ENCODE measurements around the gene NUP62. TPM values are rescaled to one million over a fixed set of nuclear protein-coding genes. Genes with fewer than 3 reads are reported as not detected.

Gene NUP62
- total and polyA plus RNA-seq, 3 experiments from 2014 or later: 73.7 to 231 (median 223) TPM

DNA sequence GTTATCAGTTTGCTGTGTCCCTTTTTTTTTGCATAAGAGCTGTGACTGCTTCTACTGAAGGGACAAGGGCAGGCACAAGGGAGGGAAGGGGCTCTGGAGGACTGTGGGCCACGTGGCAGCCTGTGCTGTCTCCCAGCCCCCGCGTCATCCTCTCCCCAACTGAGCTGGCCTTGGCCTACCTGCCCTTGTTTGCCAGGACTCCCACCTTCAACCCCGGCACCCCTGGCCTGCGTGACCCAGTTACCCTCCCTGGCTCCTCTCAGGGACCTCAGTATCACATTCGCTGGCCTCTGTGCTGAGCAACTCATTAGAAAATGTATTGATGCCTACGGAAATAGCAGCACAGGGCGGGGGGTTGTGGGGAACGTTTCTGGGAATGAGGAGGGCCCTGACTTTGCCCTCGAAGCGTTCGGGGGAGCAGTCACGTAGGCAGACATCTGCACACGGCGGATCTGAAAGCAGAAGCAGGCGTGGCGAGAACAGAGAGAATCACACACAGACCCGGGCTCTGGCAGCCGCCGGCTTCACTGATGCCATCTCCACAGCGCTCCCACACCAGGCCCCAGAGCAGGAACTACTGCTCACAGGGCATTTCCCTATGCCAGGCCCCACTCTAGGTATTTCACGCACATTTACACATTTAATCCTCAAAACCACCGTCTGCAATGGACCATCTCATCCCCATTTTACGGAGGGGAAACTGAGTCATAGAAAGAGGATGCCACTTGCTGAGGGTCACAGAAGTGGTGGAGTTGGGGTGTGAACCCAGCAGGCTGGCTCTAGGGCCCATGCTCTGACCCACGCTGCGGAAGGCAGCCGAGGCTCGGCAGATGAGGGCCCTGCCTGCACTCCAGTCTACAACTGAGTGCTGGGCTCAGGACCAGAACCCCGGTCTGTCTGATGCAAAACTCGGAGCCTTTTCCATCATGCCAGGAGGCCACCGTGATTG is 6.0 kb downstream of the NUP62 start:
- Mint-ChIP-seq H3K4me3 (no peak overlapping the region), H3K27me3 (no peaks in the 10 kb centered on the region), H3K9me3 (no peaks in the 10 kb centered on the region), H3K36me3 (peaks cover 0 to 75% (median 12%) of the 10 kb centered on the region in 3 donors), H3K4me1 (peaks cover 33 to 69% (median 39%) of the 10 kb centered on the region in 3 donors), H3K27ac (peak overlapping the region in 2 of 8 donors; percentile 22 to 75)
- Histone ChIP-seq H3K27ac (ENCODE audit: low read depth, low read length) (no peak overlapping the region), H3K36me3 (ENCODE audit: insufficient read depth, low read length) (peaks cover 38% of the 10 kb centered on the region), H3K27me3 (ENCODE audit: insufficient read depth, low read length, poor library complexity, severe bottlenecking) (no peaks in the 10 kb centered on the region), H3K9me3 (ENCODE audit: low read length) (no peaks in the 10 kb centered on the region), H3K4me3 (ENCODE audit: low read length) (no peak overlapping the region), H3K4me1 (ENCODE audit: insufficient read depth, low read length) (peaks cover 18% of the 10 kb centered on the region)
- DNase-seq: no peak
- POLR2A ChIA-PET: no interaction called here
- CTCF ChIA-PET: no interaction called here

DNA sequence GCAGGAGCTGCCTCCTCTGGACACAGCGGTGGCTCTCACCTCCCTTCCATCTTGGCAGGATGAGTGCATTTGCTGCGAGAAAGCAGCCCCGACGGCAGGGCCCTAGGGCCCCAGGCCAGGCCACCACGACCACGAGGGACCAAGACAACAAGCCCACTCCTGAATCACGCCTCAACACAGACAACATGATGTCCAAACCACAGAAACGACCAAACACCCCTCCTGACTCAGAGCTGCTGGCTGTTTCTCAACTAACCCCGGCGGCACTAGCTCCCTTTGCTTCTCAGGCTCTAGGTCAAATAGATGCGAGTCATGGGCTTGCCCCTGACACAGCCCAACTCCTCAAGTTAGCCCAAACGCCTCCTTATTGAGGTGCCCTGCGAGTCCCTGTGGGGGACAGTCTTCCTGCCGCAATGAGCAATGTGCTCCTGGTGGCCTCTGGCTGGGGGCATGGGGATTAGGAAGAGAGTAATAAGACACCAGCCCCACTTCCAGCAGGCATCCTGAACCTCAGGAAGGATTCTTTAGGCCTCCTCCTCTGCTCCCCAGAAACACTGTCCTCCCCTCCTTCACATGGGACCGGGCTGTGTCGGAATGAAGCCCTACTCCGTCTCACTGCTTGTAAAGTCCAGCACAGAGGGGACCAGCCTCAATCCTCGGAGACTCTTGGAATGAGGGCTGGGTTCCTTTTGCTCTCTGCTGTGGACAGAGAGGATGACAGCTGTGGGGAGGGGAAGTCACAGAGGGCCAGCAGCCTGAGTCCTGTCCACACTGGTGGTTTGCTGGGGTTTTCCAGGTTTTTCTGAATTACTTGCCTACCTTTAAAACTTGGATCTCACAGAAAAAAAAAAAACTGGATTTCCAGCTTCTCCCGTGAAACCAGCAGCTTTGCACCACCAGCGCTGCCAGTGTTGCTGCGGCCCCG is 7.2 kb downstream of the NUP62 start:
- Mint-ChIP-seq H3K36me3 (peaks cover 0 to 78% (median 10%) of the 10 kb centered on the region in 3 donors), H3K27me3 (no peaks in the 10 kb centered on the region), H3K27ac (peak overlapping the region in 4 of 8 donors; percentile 35 to 78 (median 66)), H3K9me3 (no peaks in the 10 kb centered on the region), H3K4me3 (no peak overlapping the region), H3K4me1 (peaks cover 25 to 64% (median 30%) of the 10 kb centered on the region in 3 donors)
- DNase-seq: no peak
- ChIA-PET POLR2A (no interaction called here), CTCF (no interaction called here)
- H3K4me3 ChIP-seq (ENCODE audit: low read length): no peak overlapping the region
- H3K27ac ChIP-seq (ENCODE audit: low read depth, low read length): no peak overlapping the region
- no peaks in the 10 kb centered on the region for H3K27me3 ChIP-seq (ENCODE audit: insufficient read depth, low read length, poor library complexity, severe bottlenecking)
- H3K9me3 ChIP-seq (ENCODE audit: low read length): no peaks in the 10 kb centered on the region
- H3K36me3 ChIP-seq (ENCODE audit: insufficient read depth, low read length): peaks cover 36% of the 10 kb centered on the region
- H3K4me1 ChIP-seq (ENCODE audit: insufficient read depth, low read length): peaks cover 9% of the 10 kb centered on the region

DNA sequence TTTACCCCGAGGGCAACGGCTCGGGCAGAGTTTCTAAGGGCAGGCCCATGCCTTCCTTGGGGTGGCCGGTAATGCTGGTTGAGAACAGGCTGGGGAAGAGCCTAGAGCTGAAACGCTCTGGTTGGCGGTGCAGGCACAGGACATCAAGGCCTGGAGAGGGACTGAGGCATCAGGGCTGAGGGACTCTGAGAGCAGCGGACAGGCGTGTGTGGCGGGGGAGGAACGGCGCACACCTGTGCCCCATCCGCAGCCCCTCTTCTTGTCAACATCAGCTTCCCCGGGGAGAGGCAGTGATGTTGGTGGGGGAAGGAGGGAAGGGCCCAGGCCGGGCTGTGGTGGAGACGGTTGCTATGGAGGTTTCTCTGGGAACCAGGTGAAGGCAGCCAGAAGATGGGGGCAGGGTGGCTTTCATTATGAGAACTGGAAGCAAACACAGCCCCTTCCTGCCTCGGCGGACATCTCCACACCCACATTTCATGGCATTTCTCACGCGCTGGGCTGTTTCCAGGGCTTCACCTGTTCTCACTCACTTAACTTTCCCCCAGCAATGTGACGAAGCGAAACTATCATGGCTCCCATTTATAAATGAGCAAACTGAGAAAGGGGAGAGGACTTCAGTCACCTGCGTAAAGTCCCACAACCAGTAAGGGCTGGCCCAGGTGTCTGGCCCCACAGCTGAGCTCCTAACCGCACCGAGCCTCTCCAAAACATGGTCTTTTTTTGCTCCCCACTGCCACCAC is 8.5 kb downstream of the NUP62 start:
- Histone ChIP-seq H3K4me1 (ENCODE audit: insufficient read depth, low read length) (peaks cover 4% of the 10 kb centered on the region), H3K36me3 (ENCODE audit: insufficient read depth, low read length) (peaks cover 38% of the 10 kb centered on the region), H3K27me3 (ENCODE audit: insufficient read depth, low read length, poor library complexity, severe bottlenecking) (no peaks in the 10 kb centered on the region), H3K9me3 (ENCODE audit: low read length) (no peaks in the 10 kb centered on the region), H3K4me3 (ENCODE audit: low read length) (no peak overlapping the region), H3K27ac (ENCODE audit: low read depth, low read length) (no peak overlapping the region)
- ChIA-PET CTCF (no interaction called here), POLR2A (no interaction called here)
- Mint-ChIP-seq H3K9me3 (no peaks in the 10 kb centered on the region), H3K27me3 (no peaks in the 10 kb centered on the region), H3K4me1 (peaks cover 23 to 62% (median 29%) of the 10 kb centered on the region in 3 donors), H3K27ac (peak overlapping the region in 1 of 8 donors; percentile 17), H3K36me3 (peaks cover 0 to 81% (median 9%) of the 10 kb centered on the region in 3 donors), H3K4me3 (peak overlapping the region in 1 of 7 donors; percentile 37)
- no peak for DNase-seq

DNA sequence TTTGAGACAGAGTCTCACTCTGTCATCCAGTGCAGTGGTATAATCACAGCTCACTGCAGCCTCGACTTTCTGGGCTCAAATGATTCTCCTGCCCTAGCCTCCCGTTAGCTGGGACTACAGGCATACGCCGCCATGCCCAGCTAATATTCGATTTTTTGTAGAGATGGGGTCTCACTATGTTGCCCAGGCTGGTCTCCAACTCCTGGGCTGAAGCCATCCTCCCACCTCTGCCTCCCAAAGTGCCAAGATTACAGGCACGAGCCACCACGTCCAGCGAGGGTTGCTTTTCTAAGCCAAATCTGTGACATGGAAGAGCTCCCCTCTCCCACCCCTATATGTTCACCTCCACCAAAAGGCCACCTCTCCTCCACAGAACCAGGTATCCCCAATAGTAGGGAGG is 11.2 kb downstream of the NUP62 start:
- peak overlapping the region in 2 of 8 donors; percentile 43 to 46 for H3K27ac Mint-ChIP-seq
- H3K4me1 Mint-ChIP-seq: peaks cover 21 to 51% (median 33%) of the 10 kb centered on the region in 3 donors
- no peaks in the 10 kb centered on the region for H3K27me3 Mint-ChIP-seq
- no peak overlapping the region for H3K4me3 Mint-ChIP-seq
- Histone ChIP-seq H3K36me3 (ENCODE audit: insufficient read depth, low read length) (peaks cover 27% of the 10 kb centered on the region), H3K9me3 (ENCODE audit: low read length) (no peaks in the 10 kb centered on the region), H3K4me3 (ENCODE audit: low read length) (no peak overlapping the region), H3K4me1 (ENCODE audit: insufficient read depth, low read length) (no peaks in the 10 kb centered on the region), H3K27me3 (ENCODE audit: insufficient read depth, low read length, poor library complexity, severe bottlenecking) (no peaks in the 10 kb centered on the region), H3K27ac (ENCODE audit: low read depth, low read length) (no peak overlapping the region)
- POLR2A ChIA-PET: no interaction called here
- CTCF ChIA-PET: interaction anchor here (1.6 kb wide), 1 partner anchor 9 kb away, joined by 4 read pairs; no protein-coding TSS in a partner anchor
- no peak for DNase-seq
- H3K9me3 Mint-ChIP-seq: no peaks in the 10 kb centered on the region
- H3K36me3 Mint-ChIP-seq: peaks cover 0 to 83% (median 16%) of the 10 kb centered on the region in 3 donors

DNA sequence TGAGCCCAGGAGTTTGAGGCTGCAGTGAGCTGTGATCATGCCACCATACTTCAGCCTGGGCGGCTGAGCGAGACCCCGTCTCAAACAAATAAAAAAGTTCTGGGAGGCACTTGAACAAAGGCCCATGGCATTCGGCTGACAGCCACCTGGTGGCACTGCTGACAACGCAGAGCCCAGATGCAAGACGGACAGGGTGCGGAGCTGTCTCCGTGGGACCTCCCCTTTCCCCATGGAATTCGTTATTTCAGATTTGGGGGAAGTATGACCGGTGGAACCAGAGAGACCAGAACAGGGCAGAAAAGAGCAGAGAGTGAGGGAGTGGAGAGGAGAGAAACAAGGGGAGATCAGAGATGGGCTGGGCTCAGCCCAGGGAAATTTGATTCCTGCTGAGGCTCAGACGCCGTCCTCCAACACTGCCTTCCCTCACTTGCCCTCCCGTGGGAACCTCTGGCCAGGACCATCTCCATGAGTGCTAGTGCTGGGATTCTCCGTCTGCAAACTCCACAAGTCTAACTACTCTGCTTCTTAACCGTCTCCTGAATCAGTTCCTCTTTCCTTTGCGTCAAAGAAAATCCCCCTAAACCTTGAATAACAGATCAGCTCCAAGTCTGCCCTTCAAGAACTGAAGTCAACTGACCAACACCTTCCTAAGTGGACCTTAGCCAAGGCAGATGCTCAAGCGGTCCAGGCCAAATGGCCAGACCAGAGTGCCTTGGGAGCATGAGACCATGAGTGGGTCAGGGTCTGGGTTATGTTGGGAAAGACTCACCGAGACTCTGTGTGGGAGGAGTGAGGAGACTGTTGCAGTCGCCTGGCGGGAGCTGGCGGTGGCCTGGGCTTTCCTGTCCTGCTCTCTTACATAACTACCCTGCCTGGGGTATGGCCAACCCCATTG is 12.2 kb downstream of the NUP62 start:
- peaks cover 19 to 50% (median 34%) of the 10 kb centered on the region in 3 donors for H3K4me1 Mint-ChIP-seq
- no peaks in the 10 kb centered on the region for H3K27me3 ChIP-seq (ENCODE audit: insufficient read depth, low read length, poor library complexity, severe bottlenecking)
- H3K9me3 ChIP-seq (ENCODE audit: low read length): no peaks in the 10 kb centered on the region
- peak overlapping the region in 5 of 8 donors; percentile 17 to 87 (median 39) for H3K27ac Mint-ChIP-seq
- H3K27ac ChIP-seq (ENCODE audit: low read depth, low read length): no peak overlapping the region
- CTCF ChIA-PET: interaction anchor here (1.6 kb wide), 1 partner anchor 8 kb away, joined by 4 read pairs; no protein-coding TSS in a partner anchor
- no peaks in the 10 kb centered on the region for H3K9me3 Mint-ChIP-seq
- H3K4me3 Mint-ChIP-seq: no peak overlapping the region
- peaks cover 27% of the 10 kb centered on the region for H3K36me3 ChIP-seq (ENCODE audit: insufficient read depth, low read length)
- no peak overlapping the region for H3K4me3 ChIP-seq (ENCODE audit: low read length)
- no peaks in the 10 kb centered on the region for H3K27me3 Mint-ChIP-seq
- POLR2A ChIA-PET: interaction anchor here (0.6 kb wide), 1 partner anchor 165 kb away, joined by 9 read pairs; no protein-coding TSS in a partner anchor
- no peaks in the 10 kb centered on the region for H3K4me1 ChIP-seq (ENCODE audit: insufficient read depth, low read length)
- peaks cover 0 to 83% (median 16%) of the 10 kb centered on the region in 3 donors for H3K36me3 Mint-ChIP-seq
- no peak for DNase-seq

DNA sequence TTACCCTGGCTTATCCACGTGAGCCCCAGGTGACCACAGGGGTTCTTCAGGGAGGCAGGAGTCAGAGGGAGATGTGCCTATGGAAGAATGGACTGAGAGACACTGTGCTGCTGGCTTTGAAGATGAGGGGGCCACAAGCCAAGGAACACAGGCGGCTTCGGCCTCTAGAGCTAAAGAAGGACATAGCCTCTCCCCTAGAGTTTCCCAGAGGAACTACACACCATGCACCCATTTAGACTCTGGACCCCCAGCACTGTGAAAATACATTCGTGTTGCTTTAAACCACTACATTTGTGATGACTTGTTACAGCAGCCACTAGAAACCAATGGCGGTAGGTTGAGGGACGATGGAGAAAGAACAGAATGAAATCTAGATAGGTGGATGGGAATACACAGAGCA is 14.0 kb downstream of the NUP62 start:
- peak overlapping the region in 6 of 8 donors; percentile 14 to 76 (median 58) for H3K27ac Mint-ChIP-seq
- POLR2A ChIA-PET: no interaction called here
- no peaks in the 10 kb centered on the region for H3K27me3 Mint-ChIP-seq
- peaks cover 10% of the 10 kb centered on the region for H3K4me1 ChIP-seq (ENCODE audit: insufficient read depth, low read length)
- no peak overlapping the region for H3K4me3 ChIP-seq (ENCODE audit: low read length)
- H3K9me3 Mint-ChIP-seq: no peaks in the 10 kb centered on the region
- H3K4me3 Mint-ChIP-seq: no peak overlapping the region
- no peaks in the 10 kb centered on the region for H3K9me3 ChIP-seq (ENCODE audit: low read length)
- no peak overlapping the region for H3K27ac ChIP-seq (ENCODE audit: low read depth, low read length)
- CTCF ChIA-PET: no interaction called here
- H3K4me1 Mint-ChIP-seq: peaks cover 24 to 45% (median 40%) of the 10 kb centered on the region in 3 donors
- DNase-seq: no peak
- H3K27me3 ChIP-seq (ENCODE audit: insufficient read depth, low read length, poor library complexity, severe bottlenecking): no peaks in the 10 kb centered on the region
- H3K36me3 Mint-ChIP-seq: peaks cover 0 to 76% (median 15%) of the 10 kb centered on the region in 3 donors
- H3K36me3 ChIP-seq (ENCODE audit: insufficient read depth, low read length): peaks cover 18% of the 10 kb centered on the region

DNA sequence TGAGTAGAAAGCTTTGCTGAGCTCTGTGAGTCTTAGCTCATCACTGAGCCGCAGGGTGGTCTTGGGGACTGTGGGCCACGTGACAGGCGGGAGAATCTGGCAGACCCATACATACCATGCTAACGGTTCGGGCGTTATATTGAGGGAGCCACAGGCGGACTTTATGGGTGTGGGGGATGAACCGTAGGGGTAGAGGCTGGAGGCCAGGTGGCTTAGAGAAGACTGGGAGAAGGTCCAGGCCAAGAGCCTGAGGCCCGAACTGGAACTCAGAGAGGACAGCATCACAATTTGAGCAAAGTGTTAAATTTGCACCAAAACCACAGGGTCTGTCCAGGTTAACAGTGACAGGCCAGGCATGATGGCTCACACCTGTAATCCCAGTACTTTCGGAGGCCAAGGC is 15.6 kb downstream of the NUP62 start:
- Mint-ChIP-seq H3K4me3 (no peak overlapping the region), H3K36me3 (peaks cover 0 to 80% (median 11%) of the 10 kb centered on the region in 3 donors), H3K9me3 (no peaks in the 10 kb centered on the region), H3K27me3 (no peaks in the 10 kb centered on the region), H3K27ac (peak overlapping the region in 5 of 8 donors; percentile 57 to 88 (median 78)), H3K4me1 (peaks cover 19 to 36% (median 35%) of the 10 kb centered on the region in 3 donors)
- DNase-seq: no peak
- peaks cover 20% of the 10 kb centered on the region for H3K36me3 ChIP-seq (ENCODE audit: insufficient read depth, low read length)
- peaks cover 10% of the 10 kb centered on the region for H3K4me1 ChIP-seq (ENCODE audit: insufficient read depth, low read length)
- H3K9me3 ChIP-seq (ENCODE audit: low read length): no peaks in the 10 kb centered on the region
- H3K4me3 ChIP-seq (ENCODE audit: low read length): no peak overlapping the region
- CTCF ChIA-PET: interaction anchor here (0.9 to 1.0 kb wide), 2 partner anchors 11 to 15 kb away, joined by 3 to 4 read pairs; partner anchors contain the start of genes ATF5 and NUP62
- H3K27ac ChIP-seq (ENCODE audit: low read depth, low read length): no peak overlapping the region
- no peaks in the 10 kb centered on the region for H3K27me3 ChIP-seq (ENCODE audit: insufficient read depth, low read length, poor library complexity, severe bottlenecking)
- POLR2A ChIA-PET: no interaction called here

Data from CD8-positive, alpha-beta memory T cell (primary cell).